Kidney (tissue), 14 donors: ENCODE data around the gene ISLR. TPM values are rescaled to one million over a fixed set of nuclear protein-coding genes. Genes with fewer than 3 reads are reported as not detected.

Source experiments
- DNase-seq, 5 donors: peaks; one replicate each; pipeline ENCODE4 v3.0.0-alpha.2; 2013 to 2020
- FAIRE-seq: peaks from 2 replicates; lab custom pipeline; 2012; peaks lifted over from hg19 to GRCh38; lab: Jason Lieb, UNC
- H3K27ac ChIP-seq, 2 donors: one replicate each; pipeline ENCODE4 v1.7.0; 2013; ENCODE audit warnings: low read depth in 2 of 2, low read length in 2 of 2, inconsistent platforms in 1 of 2
- H3K27me3 ChIP-seq: one replicate; pipeline ENCODE4 v1.7.1; 2013; ENCODE audit warnings: low read length, inconsistent platforms; ENCODE audit not compliant: control insufficient read depth, insufficient read depth
- H3K36me3 ChIP-seq, 3 donors: one replicate each; pipeline versions ENCODE4 v1.7.0 to v1.7.1; 2013; ENCODE audit warnings: low read length in 3 of 3, control low read depth in 1 of 3, inconsistent platforms in 1 of 3; ENCODE audit not compliant: insufficient read depth in 3 of 3, control insufficient read depth in 2 of 3
- H3K4me1 ChIP-seq, 3 donors: one replicate each; pipeline versions ENCODE4 v1.7.0 to v1.7.1; 2013; ENCODE audit warnings: low read length in 3 of 3, inconsistent platforms in 1 of 3, low read depth in 1 of 3; ENCODE audit not compliant: control insufficient read depth in 2 of 3, insufficient read depth in 2 of 3
- H3K4me3 ChIP-seq, 3 donors: one replicate each; pipeline versions ENCODE4 v1.7.0 to v1.8.1; 2013; ENCODE audit warnings: low read length in 3 of 3, control low read depth in 1 of 3, inconsistent platforms in 1 of 3
- H3K9ac ChIP-seq, 3 donors: one replicate each; pipeline versions ENCODE4 v1.7.0 to v1.7.1; 2013; ENCODE audit warnings: low read length in 3 of 3, control low read depth in 1 of 3, inconsistent platforms in 1 of 3
- H3K9me3 ChIP-seq, 3 donors: one replicate each; pipeline versions ENCODE4 v1.7.0 to v1.7.1; 2013; ENCODE audit warnings: low read length in 3 of 3, control low read depth in 1 of 3, inconsistent platforms in 1 of 3; ENCODE audit not compliant: control insufficient read depth in 2 of 3, insufficient read depth in 1 of 3
- intact Hi-C: fragments of 100-400 bp; cut with DNase I; formaldehyde crosslinking; loops from one replicate; pipeline ENCODE4 v1.11.1; 2022
- polyA plus RNA-seq: library from polyadenylated mRNA; stranded (reverse); fragments of 350-450 nt; fragmentation: Illumina TruSeq; extraction: RNeasy Lipid Tissue Mini Kit (QIAGEN cat#74804); gene quantifications from one replicate; pipeline ENCODE4 v1.2.3, GENCODE V29; 2014; ENCODE audit warnings: low read depth, low replicate concordance; ENCODE audit not compliant: insufficient read depth
- total RNA-seq: library from RNA; stranded (reverse); fragmentation: NEBNext Ultra II Directional; extraction: Animal tissue kit (Norgen Biotek cat#: 25700); gene quantifications from one replicate; pipeline ENCODE4 v1.2.1, GENCODE V29; 2021
- TF ChIP-seq, protein P1 (sequence below): IDR thresholded peaks from 3 replicates; pipeline ENCODE4 v1.5.1; 2012; ENCODE audit warnings: mild to moderate bottlenecking, moderate library complexity, borderline replicate concordance; ENCODE audit not compliant: insufficient read depth; ENCODE audit errors: extremely low read depth
- donor health status: control.
- donor health status: control.
- donor health status: control.
- donor health status: control.
- donor health status: control.
- donor health status: DM: yes; HTN: yes; CAD: no.
- donor health status: Normal renal cell carcinoma (clear cell type).

ISLR gene
- total and polyA plus RNA-seq, 2 donors from 2014 or later, result 18.8 to 30.2 TPM

DNA sequence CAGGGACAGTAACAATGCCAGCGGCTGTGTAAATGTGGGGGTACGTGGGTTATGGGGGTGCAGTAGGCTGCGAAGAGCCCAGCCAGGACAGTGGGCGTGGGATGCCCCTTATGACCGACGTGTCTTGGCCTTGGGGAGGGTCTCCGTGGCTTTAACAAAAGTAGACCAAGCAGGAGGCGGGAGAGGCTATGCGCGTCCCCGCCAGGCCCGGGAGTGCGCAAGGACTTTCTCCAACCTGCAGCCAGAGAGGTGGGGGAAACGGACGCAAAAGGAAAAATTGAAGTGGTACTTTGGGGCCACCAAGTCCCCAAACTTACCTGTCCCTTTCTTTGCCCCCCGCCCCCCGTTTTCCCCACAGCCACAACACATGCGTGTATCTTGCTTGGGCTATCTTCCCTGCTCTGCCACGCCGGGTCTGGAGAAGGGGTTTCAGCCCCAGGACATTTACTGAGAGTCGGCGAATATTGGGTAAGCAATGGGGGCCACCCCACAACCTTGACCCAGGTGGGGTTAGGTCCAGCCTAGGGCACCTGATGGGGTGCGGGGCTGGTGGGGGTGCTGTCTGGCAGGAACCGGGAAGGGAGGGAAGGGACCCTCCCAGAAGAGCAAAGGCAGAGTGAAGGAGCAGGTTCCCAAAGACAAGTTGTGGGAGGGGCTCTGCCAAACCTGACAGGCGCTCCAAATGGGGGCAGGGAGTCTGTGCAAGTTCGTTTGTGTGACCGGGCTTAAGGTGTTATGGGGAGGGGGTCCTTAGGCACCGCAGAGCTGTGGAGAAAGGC, 42.5 kb upstream of the ISLR start:
- FAIRE-seq (no peak), DNase-seq (peak in 2 of 5 donors; percentile 2 to 47)
- Histone ChIP-seq H3K27ac (no peak overlapping the region), H3K4me3 (no peak overlapping the region), H3K9ac (no peak overlapping the region), H3K36me3 (no peaks in the 10 kb centered on the region), H3K9me3 (no peaks in the 10 kb centered on the region), H3K27me3 (peaks cover 49% of the 10 kb centered on the region), H3K4me1 (peaks cover 0 to 13% (median 0%) of the 10 kb centered on the region in 3 donors)
- TF ChIP-seq, protein P1, sequence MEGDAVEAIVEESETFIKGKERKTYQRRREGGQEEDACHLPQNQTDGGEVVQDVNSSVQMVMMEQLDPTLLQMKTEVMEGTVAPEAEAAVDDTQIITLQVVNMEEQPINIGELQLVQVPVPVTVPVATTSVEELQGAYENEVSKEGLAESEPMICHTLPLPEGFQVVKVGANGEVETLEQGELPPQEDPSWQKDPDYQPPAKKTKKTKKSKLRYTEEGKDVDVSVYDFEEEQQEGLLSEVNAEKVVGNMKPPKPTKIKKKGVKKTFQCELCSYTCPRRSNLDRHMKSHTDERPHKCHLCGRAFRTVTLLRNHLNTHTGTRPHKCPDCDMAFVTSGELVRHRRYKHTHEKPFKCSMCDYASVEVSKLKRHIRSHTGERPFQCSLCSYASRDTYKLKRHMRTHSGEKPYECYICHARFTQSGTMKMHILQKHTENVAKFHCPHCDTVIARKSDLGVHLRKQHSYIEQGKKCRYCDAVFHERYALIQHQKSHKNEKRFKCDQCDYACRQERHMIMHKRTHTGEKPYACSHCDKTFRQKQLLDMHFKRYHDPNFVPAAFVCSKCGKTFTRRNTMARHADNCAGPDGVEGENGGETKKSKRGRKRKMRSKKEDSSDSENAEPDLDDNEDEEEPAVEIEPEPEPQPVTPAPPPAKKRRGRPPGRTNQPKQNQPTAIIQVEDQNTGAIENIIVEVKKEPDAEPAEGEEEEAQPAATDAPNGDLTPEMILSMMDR, result no peak
- intact Hi-C loops, result no loop called here

DNA sequence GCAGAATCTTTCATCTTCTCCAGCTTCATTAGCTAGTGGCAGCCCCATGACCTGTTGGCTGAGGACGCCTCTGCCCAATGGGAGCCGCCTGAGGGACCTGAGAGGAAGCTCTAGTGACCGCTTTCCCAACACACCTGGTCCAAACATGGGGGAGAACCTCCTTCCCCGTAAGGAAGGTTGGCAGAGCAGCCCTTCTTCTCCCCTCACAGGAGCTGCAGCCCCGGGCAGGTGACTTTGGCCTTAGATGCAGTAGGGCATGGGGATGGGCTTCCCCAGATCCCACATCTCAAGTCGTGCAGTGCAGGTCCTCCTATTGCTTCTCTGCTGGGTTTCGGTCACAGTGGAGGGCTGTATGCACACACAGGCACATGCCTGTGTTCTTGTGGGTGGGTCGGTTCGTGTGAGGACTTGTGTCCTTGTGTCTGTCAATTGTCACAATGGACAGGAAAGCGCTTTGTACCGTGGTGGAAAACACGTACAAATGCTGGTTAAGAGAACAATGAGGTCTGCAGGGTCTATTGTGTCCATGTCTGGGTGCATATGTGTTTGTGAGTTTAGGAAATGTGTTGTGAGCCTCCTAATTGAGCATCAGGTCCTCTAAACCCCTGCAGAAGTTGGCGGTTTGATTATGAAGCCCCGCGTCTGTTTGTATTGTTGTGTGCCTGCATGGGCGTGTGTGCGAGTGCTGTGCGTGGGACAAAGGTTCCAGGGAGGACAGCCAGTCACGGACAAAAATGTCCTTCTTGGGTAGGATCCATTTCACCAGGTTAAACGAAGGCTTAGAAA, 41.7 kb upstream of the ISLR start:
- H3K4me1 ChIP-seq, result peaks cover 0 to 16% (median under 1%) of the 10 kb centered on the region in 3 donors
- DNase-seq, result peak in 2 of 5 donors; percentile 5 to 44
- intact Hi-C loops, result no loop called here
- no peak overlapping the region for H3K4me3 ChIP-seq
- TF ChIP-seq, protein P1, result no peak
- H3K27ac ChIP-seq, result no peak overlapping the region
- H3K9me3 ChIP-seq, result no peaks in the 10 kb centered on the region
- no peak for FAIRE-seq
- H3K9ac ChIP-seq, result no peak overlapping the region
- H3K27me3 ChIP-seq, result peaks cover 49% of the 10 kb centered on the region
- H3K36me3 ChIP-seq, result no peaks in the 10 kb centered on the region

DNA sequence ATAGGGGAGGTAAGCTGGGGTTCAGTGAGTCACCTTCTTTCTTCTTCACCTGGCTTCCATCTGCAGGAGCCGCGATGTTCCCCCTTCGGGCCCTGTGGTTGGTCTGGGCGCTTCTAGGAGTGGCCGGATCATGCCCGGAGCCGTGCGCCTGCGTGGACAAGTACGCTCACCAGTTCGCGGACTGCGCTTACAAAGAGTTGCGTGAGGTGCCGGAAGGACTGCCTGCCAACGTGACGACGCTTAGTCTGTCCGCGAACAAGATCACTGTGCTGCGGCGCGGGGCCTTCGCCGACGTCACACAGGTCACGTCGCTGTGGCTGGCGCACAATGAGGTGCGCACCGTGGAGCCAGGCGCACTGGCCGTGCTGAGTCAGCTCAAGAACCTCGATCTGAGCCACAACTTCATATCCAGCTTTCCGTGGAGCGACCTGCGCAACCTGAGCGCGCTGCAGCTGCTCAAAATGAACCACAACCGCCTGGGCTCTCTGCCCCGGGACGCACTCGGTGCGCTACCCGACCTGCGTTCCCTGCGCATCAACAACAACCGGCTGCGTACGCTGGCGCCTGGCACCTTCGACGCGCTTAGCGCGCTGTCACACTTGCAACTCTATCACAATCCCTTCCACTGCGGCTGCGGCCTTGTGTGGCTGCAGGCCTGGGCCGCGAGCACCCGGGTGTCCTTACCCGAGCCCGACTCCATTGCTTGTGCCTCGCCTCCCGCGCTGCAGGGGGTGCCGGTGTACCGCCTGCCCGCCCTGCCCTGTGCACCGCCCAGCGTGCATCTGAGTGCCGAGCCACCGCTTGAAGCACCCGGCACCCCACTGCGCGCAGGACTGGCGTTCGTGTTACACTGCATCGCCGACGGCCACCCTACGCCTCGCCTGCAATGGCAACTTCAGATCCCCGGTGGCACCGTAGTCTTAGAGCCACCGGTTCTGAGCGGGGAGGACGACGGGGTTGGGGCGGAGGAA, 40.5 kb upstream of the ISLR start:
- H3K4me3 ChIP-seq, result no peak overlapping the region
- peaks cover 49% of the 10 kb centered on the region for H3K27me3 ChIP-seq
- TF ChIP-seq, protein P1, result no peak
- H3K4me1 ChIP-seq, result peaks cover 0 to 18% (median 4%) of the 10 kb centered on the region in 3 donors
- FAIRE-seq, result no peak
- no peaks in the 10 kb centered on the region for H3K9me3 ChIP-seq
- DNase-seq, result peak in 3 of 5 donors; percentile 26 to 77 (median 56)
- H3K9ac ChIP-seq, result no peak overlapping the region
- H3K27ac ChIP-seq, result no peak overlapping the region
- H3K36me3 ChIP-seq, result no peaks in the 10 kb centered on the region
- intact Hi-C loops, result no loop called here
